ENCODE data around the gene CYP4Z1.
"Not testable (repeated sequence)": the region's sequence is repeated elsewhere in the genome, so short reads cannot be mapped to it uniquely, and the experiment has no call there.

Gene CYP4Z1, protein sequence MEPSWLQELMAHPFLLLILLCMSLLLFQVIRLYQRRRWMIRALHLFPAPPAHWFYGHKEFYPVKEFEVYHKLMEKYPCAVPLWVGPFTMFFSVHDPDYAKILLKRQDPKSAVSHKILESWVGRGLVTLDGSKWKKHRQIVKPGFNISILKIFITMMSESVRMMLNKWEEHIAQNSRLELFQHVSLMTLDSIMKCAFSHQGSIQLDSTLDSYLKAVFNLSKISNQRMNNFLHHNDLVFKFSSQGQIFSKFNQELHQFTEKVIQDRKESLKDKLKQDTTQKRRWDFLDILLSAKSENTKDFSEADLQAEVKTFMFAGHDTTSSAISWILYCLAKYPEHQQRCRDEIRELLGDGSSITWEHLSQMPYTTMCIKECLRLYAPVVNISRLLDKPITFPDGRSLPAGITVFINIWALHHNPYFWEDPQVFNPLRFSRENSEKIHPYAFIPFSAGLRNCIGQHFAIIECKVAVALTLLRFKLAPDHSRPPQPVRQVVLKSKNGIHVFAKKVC

DNA sequence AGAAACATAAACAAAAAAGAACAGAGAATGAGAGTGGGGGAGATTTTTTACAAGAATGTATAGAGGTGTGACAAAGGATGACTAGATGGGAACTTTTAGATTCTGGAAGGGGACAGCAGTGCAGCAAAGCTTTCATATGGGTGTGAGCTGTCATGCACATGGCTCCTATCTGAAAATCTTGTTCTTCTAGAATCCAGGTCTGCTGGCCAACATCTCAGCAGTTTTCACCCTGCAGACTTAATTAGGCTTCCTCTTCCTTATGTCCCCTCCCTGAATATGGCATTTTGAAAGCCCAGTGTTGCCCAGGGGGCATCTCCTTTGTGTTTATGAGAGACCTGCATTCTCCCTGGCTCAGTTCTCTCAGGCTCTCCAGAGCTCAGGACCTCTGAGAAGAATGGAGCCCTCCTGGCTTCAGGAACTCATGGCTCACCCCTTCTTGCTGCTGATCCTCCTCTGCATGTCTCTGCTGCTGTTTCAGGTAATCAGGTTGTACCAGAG lies at the start of gene CYP4Z1:
Gene CYP4Z1, plus strand, starts transcription at position 135 of the 498 bp plus-strand sequence. Its CDS starts 260 bp downstream, at position 395.
- DNase-seq, result no peak

DNA sequence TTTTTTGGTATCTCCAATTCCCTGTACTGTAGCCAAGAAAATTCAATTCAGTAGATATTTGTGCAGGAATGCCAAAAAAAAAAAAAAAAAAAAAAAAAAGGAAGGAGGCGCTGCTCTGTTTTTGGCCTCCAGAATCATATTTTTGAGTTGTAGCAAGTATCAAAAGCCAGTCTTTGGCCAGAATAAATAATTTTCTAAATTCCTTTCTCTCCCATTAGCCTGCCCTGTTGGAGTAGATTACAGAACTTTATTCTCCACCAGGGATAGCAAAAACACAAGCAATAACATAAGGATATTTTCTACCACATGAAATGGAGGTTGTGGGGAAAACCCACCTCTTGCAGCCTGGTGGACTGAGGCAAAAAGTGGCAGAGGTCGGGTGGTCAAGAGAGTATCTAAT lies 46.0 kb upstream of the CYP4Z1 start:
- DNase-seq, result no peak

DNA sequence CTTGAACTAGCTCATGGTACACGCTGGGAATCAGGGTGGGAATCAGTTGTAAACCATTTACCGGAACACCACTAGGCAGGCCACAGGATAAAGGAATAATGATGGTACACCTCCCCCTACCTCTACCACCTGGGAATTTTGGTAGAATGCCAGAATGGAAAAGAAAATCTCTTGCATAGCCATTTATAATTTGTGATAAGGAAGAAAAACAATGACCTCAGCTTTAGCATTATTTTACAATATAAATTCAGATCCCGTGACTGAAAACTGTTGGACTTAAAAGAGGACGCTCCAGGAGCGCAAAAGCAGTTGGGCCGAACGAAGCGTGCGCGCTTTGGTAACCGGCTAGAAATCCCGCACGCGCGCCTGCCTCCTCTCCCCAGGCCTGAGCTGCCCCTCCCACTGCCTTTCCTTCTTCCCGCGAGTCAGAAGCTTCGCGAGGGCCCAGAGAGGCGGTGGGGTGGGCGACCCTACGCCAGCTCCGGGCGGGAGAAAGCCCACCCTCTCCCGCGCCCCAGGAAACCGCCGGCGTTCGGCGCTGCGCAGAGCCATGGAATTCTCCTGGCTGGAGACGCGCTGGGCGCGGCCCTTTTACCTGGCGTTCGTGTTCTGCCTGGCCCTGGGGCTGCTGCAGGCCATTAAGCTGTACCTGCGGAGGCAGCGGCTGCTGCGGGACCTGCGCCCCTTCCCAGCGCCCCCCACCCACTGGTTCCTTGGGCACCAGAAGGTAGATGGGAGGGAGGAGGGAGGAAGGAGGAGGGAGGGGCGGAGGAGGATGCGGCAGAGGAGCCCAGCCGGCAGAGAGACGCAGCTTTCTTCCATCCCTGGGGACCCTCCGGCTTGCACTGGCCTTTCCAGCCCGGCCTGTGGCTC lies 43.5 kb upstream of the CYP4Z1 start, which contains the start of gene CYP4X1:
Gene CYP4X1, plus strand, starts transcription at position 402 of the 873 bp plus-strand sequence. Its CDS starts 149 bp downstream, at position 551.
- DNase-seq, result no peak

DNA sequence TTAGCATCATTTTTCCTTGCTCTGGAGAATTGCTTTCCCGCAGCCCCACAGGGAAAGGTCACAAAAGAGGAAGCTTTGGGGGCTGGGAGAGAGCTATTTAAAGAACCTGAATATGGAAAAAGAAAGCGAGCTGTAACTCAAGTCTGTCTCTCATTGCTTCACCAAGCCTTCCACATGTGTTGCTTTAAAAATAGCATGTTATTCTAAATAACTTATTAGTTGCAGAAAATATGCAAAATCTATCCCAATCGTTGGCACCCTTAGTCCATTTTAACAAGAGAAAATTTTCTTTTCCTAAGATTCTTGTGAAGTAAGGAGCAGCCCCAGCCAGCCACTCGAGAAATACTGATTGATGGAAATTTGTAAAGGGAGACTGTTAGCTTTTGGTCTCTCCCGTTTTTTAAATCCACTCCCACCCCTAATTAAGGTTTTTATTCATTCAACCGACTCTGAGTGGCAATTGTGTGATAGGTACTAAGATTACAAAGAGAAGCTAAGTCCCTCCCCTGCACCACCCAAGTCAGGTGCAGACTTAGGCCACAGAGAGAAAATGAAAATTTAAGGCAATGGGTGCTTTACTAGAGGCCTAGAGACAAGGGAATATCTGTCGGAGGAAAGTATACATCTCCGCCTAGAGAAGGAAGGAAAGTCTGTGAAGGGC lies 42.8 kb upstream of the CYP4Z1 start:
- no peak for DNase-seq

DNA sequence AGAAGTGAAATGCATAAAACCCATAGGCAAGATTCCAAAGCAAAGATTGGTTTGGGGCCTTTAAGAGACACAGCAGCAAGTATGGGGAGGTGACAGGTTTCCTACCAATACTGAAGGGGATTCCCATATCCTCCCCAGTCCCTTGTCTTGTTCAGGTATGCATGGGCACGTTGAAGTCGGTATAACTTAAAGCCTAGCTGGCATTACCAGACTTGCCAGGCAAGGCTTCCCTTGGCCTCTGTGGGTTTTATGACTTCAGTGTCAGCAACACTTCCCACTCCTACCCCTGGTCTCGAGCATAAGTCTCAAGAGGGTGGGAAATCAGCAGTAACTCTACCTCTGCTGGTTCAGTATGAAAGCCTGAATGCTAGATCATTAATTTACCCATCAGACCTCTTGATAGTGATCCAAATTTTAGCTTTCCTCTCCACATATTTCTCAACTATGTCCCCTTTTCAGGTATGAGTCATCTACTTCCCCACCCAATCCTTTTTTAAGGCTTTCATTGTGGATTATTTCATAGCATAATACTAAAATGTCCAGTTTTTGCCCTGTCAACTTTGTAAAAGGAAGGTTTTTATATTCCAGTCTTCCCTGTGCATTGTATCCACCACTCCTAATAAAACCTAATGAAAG lies 36.7 kb upstream of the CYP4Z1 start:
- no peak for DNase-seq

DNA sequence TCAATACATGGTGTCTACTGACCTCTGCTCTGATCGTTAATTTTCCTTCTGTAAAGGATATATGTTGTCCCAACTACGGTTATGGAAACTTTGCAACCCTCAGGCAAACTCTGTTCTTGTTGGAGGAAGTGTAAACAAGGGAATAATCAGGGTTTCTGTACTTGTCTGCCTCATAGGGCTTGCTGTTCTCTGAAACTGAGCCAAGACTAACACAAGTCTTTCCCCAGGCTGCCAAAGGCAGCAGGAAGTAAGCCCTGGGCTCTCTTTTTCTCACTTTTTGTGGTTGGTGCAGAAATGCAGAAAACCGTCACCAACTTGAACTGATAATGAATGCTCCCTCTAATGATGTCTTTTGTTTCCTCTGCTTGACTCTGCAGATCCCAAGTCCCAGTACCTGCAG lies 36.0 kb upstream of the CYP4Z1 start:
- DNase-seq, result no peak

DNA sequence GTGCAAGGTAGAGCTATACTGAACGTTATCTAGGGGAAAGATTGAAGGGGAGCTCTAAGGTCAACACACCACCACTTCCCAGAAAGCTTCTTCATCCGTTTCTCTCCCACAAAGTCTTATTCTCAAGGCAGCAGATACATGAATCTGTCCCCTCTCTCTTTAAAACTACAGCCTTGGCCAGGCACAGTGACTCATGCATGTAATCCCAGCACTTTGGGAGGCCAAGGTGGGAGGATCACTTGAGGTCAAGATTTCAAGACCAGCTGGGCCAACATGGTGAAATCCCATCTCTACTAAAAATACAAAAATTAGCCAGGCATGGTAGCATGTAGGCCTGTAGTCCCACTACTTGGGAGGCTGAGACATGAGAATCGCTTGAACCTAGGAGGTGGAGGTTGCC lies 35.4 kb upstream of the CYP4Z1 start:
- no peak for DNase-seq

DNA sequence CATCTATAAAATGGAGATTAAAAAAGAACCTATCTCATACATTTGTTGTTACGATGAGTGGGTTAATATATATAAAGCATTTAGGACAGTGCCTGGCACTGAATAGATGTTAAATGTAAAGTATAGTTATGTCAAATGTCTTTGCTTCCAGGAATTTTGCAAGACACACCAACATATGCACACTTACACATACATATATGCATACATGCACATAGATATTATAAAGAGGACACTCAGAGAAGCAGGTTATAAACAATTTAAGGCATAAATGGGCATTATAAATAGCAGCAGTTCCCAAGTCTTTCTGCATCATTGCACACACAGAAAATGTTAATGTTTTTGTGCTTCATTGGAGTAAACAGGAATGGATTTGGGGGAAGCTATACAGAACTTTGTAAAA lies 30.3 kb upstream of the CYP4Z1 start:
- DNase-seq, result no peak

DNA sequence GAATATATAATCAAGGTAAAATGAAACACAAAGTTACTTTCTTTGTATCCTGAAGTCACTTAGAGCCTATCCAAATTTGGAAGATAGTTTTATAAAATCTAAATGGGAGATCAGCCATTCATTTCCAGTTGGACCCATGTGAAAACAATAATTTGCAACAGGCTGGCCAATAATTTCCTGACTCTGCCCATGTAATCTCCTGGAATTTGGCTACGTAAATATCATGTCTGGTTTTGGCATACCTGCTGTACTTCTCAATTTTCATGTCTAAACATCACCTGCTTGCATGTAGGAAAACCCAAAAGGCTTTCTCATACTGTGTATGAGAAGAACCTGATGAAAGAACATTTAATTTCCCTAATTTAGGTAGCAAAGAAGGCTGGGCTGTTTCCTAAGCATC lies 7.7 kb upstream of the CYP4Z1 start:
- no peak for DNase-seq

DNA sequence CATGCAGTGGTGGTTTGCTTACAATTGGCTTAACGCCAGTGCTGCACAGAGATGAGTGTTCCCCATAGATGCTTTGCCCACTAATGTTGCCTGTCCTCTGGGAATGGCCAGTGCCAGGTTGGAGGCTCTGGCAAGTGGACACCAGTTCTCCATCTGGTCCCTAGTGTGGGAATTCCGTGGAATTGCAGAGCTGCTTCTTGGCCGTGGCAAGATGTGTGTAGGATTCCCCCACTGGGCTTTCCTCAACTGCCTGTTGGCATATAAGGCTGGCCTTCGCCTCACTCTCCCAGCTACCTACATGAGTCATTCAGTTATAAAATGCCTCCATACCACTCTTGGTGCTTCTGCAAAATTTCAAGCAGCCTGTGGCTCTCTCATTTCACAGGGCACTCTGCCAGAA lies 2.0 kb downstream of the CYP4Z1 start:
- DNase-seq, result not testable (repeated sequence)

DNA sequence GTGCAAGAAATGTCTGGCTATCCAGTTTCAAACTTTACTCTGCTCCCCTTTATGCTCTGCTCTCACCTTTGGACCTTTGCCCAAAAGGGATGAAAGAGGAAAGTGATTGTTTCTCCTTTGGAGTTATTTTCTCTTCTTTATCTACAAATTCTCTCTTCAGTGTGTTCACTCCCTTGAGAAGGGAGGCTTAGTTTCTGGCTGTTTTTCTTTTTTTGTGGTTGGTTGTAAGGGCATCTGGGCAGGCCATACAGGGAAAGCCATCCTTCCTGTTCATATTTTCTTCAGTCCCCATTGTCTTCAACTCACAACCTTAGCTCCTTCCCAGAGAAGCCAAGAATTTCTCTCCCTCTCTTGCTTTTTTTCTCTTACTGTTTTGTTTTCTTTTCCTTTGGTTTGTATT lies 2.5 kb downstream of the CYP4Z1 start:
- DNase-seq, result not testable (repeated sequence)

DNA sequence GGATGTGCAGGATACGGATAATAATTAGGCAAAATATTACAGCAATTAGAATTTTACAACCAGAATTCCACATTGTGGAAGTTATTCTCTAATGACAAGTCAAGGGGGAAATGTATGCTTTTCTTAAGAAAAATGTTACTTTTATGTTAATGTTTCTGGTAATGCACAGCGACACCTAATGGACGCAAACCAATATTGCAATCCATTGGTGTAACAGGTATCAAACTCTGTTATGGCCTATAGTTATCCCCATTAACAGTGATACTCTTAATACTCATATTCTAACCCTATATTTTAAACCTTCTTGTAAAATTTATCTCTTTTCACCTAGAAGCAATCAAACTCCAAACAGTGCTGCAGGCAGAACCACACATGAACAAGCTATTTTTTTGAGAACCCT lies 22.3 kb downstream of the CYP4Z1 start:
- not testable (repeated sequence) for DNase-seq

DNA sequence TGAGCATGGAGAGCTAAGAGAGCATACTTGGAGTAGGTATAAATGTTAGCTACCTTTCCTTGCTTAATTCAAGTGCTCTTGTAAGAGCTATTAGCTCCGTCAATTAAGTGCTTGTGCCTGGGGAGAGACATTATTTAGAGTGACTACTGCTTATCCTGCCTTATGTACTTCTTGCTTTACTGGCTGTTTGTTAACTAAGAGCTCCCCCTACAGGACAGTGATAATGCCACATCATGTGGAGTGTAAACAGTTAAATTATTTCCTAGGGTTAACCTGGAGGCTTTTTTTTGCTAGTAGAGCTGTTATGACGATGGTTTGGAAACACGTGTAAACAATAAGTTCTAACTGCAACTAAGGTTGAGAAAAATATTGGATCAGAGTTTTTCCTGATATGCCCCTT lies 24.4 kb downstream of the CYP4Z1 start:
- not testable (repeated sequence) for DNase-seq

DNA sequence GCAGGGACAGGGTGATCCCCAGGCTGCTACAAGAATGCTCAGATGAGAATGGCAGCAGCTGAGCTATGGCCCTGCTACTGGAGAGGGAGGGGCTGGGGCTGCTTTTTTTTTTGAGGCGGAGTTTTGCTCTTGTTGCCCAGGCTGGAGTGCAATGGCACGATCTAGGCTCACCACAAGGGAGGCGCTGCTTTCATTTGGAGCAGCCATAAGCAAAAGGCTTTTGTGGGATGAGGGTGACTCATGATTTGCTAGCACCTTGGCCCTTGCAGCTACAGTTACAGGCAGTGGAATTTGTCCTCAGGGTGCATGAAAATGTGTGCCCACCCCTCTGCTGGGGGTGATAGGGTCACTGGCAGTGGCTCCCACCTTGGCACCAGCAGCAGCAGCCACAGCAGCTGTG lies 37.8 kb downstream of the CYP4Z1 start:
- no peak for DNase-seq

DNA sequence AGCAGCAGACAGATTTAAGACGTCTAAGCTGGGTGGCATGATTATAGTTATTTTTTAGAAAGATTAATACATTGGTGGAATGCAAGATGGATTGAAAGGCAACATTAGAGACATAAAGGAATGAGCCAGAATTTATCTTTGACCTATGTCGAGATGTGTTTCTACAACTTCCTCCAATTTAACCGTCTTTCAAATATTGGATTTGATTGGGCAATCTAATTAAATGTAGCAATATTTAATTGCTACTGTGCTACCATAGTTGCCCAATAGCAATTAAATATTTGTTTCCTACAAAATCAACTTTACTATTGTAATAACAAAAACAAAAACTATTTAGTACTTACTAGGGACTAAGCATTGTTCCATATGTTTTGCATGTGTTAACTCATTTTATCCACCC lies 39.8 kb downstream of the CYP4Z1 start:
- DNase-seq, result no peak

DNA sequence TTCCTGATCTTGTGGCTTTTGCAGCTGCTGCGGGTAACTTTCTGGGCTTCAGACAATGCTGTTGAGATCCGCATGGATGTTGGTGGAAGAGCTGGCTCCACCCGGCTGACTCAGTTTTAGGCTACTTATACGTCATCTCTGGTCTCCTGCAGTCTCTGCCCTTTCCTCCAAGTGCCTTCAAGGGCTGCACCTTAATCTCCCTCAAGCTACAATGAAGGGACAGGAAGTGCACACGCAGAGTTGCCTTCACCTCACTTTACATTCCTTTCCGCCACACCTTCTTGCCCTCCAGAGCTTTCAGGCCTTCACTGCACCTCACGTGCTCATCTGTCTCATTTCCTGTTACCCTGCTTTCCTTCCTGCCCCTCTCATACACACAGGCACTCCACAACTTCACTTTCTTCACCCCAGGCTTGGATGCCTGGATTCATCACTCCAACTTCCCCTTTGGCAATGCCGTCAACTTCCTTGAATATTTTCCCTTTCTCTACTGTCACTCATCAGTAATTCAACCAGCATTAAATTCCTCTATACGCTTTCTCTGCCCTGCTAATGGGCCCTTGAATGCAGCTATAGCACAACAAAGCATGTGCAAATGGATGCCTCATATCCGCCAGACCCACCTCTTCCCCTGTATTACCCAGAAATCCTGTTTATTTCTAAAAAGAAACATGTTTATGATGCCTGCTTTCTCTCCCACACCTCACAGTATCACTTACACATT lies 41.0 kb downstream of the CYP4Z1 start:
- DNase-seq, result not testable (repeated sequence)

DNA sequence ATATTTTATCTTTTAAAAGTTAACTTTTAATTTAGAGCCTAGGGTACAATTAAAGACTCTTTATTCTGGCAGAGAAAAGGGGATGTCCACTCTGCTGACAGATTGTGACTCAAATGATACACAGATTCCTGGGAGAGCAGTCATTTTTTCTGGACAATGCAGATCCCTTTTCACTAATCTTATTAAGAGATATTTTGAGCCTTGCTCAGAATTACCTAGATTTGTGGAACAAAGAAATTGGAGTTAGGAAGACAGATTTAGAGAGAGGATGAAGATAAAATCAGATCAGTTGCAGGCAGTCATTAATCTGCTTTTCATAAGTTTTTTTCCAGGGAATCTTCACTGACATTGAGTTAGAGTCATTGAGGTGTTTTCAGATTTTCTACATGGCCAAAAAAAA lies 42.5 kb downstream of the CYP4Z1 start:
- DNase-seq, result not testable (repeated sequence)

DNA sequence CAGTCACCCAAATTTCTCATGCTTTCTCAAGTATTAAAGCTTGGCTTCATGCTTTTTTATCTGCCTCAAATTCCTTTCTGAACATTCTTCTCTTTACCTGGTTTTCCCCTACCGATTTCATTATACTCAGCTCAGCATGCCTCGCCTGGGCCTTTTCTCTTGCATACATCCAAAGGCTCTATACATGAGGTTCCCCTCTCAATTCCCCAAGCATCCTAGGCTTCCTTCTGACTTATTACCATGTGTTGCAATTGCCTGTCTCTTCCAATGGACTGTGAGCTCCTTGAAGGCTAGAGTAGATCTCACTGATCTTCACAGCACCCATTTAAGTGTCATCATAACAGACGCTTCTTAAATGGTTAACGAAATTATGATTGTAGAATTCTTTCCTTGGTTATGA lies 46.1 kb downstream of the CYP4Z1 start:
- DNase-seq, result no peak

DNA sequence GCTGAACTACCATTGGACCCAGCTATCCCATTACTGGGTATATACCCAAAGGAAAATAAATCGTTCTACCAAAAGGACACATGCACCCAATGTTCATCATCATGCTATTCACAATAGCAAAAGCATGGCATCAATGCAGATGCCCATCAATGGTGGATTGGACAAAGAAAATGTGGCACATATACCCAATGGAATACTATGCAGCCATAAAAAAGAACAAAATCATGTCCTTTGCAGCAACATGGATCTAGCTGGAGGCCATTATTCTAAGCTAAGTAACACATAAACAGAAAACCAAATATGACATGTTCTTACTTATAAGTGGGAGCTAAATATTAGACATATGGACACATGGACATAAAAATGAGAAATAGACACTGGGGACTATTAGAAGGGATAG lies 54.0 kb downstream of the CYP4Z1 start:
- DNase-seq, result not testable (repeated sequence)

DNA sequence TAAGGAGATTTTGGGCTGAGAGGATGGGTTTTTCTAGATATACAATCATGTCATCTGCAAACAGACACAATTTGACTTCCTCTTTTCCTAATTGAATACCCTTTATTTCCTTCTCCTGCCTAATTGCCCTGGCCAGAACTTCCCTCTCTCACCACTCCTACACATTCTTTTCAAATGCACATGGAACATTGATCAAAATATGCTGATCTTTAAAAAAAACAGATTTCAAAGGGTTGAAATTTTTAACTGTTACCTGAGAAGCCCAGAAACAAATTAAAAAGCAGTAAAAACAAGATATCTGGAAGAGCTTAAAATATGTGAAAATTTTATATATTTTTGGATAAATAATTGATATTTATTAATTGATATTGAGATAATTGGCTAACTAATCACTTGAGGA lies 57.8 kb downstream of the CYP4Z1 start:
- not testable (repeated sequence) for DNase-seq

DNA sequence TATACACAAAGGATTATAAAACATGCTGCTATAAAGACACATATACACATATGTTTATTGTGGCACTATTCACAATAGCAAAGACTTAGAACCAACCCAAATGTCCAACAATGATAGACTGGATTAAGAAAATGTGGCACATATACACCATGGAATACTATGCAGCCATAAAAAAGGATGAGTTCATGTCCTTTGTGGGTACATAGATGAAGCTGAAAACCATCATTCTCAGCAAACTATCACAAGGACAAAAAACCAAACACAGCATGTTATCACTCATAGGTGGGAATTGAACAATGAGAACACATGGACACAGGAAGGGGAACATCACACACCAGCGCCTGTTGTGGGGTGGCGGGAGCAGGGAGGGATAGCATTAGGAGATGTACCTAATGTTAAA lies 60.0 kb downstream of the CYP4Z1 start:
- DNase-seq, result not testable (repeated sequence)

DNA sequence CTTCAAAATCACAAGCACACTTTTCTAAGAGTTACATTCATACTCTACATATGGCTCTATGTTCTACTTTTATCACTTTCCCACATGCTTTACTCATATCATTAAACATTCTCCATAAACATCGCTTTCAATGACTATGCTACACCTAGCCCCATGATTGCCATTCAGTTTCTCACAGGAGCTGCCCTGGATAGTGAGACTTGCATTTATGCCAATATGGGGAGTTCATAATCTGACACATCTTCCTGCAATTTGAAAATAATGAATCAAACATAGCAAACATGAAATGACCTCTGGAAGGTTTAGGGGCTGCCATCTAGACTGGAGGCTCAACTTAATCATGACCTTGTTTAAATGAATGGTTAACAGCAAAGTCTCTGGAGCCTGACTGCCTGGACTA lies 61.2 kb downstream of the CYP4Z1 start:
- no peak for DNase-seq
